HS-27A (cell line): ENCODE data around the gene KSR2.
"Not testable (repeated sequence)": the region's sequence is repeated elsewhere in the genome, so short reads cannot be mapped to it uniquely, and the experiment has no call there.

Experiments used
- DNase-seq: peaks from one replicate; pipeline ENCODE4 v3.0.0-alpha.2; 2012; ENCODE audit warnings: low read depth, missing footprints

Gene KSR2

GRCh38 chr12:117628711-117629110 lies 340.1 kb downstream of the KSR2 start:
- DNase-seq = not testable (repeated sequence)

GRCh38 chr12:117622741-117623140 lies 346.0 kb downstream of the KSR2 start:
- no peak for DNase-seq

- DNase-seq = no peak
These were observed 346.7 kb downstream of the KSR2 start for GRCh38 chr12:117622087-117622486.

- DNase-seq = no peak
These were observed 361.0 kb downstream of the KSR2 start for GRCh38 chr12:117607778-117608177.

GRCh38 chr12:117606945-117607344 lies 361.8 kb downstream of the KSR2 start:
- no peak for DNase-seq

DNA sequence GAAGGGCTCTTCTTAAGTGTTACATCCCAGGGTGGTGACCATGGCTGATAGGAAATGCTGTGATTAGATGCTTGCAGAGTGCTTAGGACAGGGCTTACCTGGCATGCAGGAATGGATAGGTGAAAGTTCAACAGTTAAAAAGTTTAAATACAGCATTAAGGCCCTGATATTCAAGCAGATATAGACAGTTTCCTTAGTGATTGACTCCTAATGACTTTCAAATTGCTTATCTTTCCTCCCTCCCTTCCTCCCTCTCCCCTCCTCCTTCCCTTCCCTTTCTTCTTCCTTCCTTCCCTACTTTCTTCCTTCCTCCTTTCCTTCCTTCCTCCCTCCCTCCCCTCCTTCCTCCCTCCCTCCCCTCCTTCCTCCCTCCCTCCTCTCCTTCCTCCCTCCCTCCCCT lies 362.8 kb downstream of the KSR2 start:
- no peak for DNase-seq

- DNase-seq = no peak
These were observed 365.3 kb downstream of the KSR2 start for GRCh38 chr12:117603316-117604113.

GRCh38 chr12:117599849-117600248 lies 368.9 kb downstream of the KSR2 start:
- no peak for DNase-seq

DNA sequence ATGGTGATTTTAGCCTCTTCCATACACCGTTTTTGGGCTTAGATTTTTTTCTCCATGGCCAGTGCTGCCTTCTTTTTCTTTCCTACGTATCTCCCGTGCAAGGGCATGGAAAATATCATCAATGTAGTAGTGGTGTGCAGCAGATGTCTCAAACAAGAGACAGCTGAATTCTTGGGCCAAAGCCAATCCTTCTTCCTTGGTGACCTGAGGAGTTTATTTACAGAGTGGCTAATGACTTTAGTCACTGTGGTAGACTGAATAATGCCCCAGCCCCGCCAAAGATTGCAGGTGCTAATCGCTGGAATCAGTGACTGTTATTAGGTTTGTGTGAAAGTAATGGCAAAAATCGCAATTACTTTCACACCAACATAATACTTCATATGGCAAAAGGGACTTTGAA lies 371.8 kb downstream of the KSR2 start:
- DNase-seq = no peak

GRCh38 chr12:117595751-117596150 lies 373.0 kb downstream of the KSR2 start:
- no peak for DNase-seq

GRCh38 chr12:117594481-117594880 lies 374.3 kb downstream of the KSR2 start:
- no peak for DNase-seq

DNA sequence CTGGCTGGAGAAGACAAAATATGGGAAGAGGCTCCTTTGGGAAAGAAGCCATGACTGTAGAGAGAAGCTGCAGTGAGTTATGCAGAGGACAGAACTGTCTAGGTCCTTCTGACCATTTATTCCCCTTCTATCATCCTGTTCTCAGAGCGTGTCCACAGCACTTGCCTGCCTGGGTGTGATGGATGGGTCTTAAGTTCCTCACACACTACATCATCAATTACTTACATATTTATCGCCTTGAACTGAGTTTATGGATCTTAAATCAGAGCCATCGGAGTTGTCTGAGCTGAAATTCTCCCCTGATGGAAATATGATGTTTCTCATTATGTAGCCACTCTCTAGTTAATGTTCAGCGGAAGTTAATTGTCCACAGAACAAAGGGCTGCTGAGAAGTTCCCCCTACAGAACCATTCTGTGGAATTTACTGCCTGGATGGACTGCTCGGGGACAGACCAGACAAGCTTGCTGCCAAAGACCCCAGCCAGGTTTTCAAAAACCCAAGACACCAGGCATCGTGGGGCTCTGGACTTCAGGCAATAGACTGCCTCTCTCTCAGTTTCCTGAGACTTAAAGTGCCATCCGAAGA lies 374.9 kb downstream of the KSR2 start:
- DNase-seq = no peak

- DNase-seq = no peak
These were observed 376.0 kb downstream of the KSR2 start for GRCh38 chr12:117592588-117593305.

DNA sequence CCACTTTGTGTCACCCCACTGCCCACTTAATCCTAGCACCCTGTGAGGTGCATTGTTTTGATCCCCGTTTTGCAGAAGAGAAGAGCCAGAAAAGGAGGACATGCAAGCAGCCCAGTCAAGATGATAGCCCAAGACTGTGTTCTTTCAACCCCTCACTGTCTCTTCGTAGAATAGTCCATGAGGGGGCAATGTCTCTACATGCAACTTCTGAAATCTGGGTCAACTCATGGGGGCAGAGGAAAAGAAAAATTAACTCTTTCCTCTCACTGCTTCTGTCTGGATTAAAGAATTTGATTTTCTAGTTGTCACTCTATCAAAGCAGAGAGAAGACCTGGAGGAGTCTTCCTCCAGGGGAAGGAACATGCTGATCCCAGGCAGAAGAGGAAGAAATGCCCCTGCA lies 377.8 kb downstream of the KSR2 start:
- no peak for DNase-seq

DNA sequence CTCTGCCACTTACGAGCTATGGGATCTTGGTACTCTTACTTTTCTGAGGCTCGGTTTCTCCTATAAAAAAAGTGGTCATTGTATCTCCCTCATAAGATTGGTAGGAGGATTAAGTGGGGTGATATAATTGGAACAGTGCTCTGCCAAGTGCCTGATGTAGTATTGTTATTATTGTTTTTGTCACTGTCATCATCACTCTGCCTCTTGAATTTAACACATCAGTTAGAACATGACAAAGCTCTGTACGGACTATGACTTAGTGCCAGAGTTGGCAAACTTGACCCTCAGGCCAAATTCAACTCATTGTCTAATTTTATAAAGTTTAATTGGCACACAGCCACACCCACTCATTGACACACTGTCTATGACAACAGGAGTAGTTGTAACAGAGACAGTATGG lies 378.4 kb downstream of the KSR2 start:
- DNase-seq = no peak

DNA sequence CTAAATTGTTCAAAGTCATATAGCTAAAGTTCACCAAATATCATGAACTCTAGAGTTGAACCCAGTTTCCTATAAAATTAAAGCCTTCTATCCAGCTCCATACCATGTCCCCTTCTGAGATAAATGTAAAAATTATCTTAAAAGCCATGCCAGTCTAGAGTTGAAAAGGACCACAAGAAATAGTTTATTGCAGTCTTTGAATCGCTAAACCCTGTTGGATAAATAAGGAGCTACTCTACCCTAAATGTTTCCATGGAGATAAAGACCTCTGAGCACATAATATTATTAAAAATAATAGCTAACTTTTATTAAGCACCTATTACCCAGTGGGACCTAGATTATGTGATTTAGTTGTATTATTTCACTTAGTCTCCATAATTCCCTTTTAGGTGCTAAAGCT lies 379.8 kb downstream of the KSR2 start:
- no peak for DNase-seq

- DNase-seq = no peak
These were observed 381.0 kb downstream of the KSR2 start for GRCh38 chr12:117587631-117588287.

- DNase-seq = no peak
These were observed 385.0 kb downstream of the KSR2 start for GRCh38 chr12:117583677-117584225.

DNA sequence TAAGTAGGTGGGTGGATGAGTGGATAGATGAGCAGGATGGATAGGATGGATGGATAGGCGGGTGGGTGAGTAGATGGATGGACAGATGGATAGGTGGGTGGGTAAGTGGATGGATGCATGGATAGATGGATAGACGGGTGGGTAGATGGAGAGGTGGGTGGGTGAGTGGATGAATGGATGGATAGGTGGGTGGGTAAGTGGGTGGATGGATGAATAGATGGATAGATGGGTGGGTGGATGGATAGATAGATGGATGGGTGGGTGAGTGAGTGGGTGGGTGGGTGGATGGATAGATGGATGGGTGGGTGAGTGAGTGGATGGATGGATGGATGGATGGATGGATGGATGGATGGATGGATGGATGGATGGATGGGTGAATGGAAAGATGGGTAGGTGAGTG lies 385.7 kb downstream of the KSR2 start:
- no peak for DNase-seq

DNA sequence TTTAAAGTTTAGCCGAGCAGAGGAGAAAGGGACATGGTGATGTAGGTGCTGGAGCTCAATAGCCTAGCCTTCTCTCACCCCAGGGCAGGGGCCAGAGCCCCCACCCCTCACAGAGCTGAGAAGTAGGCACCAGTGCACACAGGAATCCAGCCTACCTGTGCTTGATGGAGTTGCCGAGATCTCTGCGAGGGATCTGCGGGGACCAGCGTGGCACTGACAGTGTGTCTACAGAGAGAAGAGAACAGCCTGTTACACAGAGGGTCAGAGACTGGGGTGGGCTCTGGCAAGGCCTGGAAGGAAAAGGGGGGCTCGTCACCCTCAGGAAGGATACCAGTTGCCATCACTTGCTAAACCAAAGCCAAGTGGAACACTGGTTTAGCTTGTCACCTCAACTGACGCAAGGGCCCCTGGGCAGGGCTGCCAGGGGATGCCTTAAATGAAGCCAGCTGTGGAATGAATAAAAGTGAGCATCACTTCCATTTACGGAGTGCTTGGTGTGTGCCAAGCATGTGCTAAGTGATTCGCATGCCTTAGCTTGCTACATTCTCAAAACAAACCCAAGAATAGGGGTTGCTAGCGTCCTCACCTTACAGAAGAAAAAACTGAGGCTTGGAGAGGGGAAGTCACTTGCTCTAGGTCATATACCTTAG lies 386.5 kb downstream of the KSR2 start:
- DNase-seq = no peak

DNA sequence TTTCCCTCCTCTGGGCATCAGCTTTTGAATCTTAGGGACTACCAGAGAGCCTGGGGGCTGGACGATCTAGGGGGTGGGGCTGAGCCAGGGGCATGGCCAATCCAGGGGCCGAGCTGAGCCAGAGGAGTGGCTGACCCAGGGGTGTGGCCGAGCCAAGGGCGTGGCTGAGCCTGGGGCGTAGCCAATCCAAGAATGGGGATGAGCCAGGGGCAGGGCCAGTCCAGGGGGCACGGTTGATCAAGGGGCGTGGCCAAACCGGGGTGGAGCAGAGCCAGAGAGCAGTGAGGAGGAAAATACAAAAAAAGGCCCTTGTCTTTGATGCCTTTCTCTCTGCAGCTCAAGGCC lies 388.1 kb downstream of the KSR2 start:
- no peak for DNase-seq
